ENCODE results near the gene KHSRP.

Gene KHSRP

GRCh38 chr19:6373096-6373812 is 51.4 kb downstream of the KHSRP start:
- peaks cover 6% of the 10 kb centered on the region for H3K36me3 ChIP-seq (ENCODE audit: control insufficient read depth, insufficient read depth, low read length)
- peak overlapping the region; percentile 78 for H3K4me3 ChIP-seq (replicated peaks; ENCODE audit: low read depth, low read length)
- DNase-seq (ENCODE audit: extremely low read depth, insufficient read length): peak; percentile 94
- H3K27me3 ChIP-seq (replicated peaks; ENCODE audit: control insufficient read depth, insufficient read depth, low read length): no peaks in the 10 kb centered on the region
- no peak for TF ChIP-seq CTCF (IDR thresholded peaks at IDR 0.05; ENCODE audit: insufficient read depth, low read length, poor library complexity, severe bottlenecking)

GRCh38 chr19:6372594-6373095 is 52.0 kb downstream of the KHSRP start, which contains the start of gene ALKBH7:
Gene ALKBH7 (plus strand): TSS chr19:6372794. CDS start chr19:6372821, 27 bp downstream.
- H3K27me3 ChIP-seq (replicated peaks; ENCODE audit: control insufficient read depth, insufficient read depth, low read length): no peaks in the 10 kb centered on the region
- H3K4me3 ChIP-seq (replicated peaks; ENCODE audit: low read depth, low read length): peak within 1 kb of the TSS; percentile 78
- TF ChIP-seq CTCF (IDR thresholded peaks at IDR 0.05; ENCODE audit: insufficient read depth, low read length, poor library complexity, severe bottlenecking): no peak
- peaks cover 6% of the 10 kb centered on the region for H3K36me3 ChIP-seq (ENCODE audit: control insufficient read depth, insufficient read depth, low read length)
- peak; percentile 92 for DNase-seq (ENCODE audit: extremely low read depth, insufficient read length)

GRCh38 chr19:6364353-6364752 is 60.3 kb downstream of the KHSRP start:
- no peak for TF ChIP-seq CTCF (IDR thresholded peaks at IDR 0.05; ENCODE audit: insufficient read depth, low read length, poor library complexity, severe bottlenecking)
- no peak for DNase-seq (ENCODE audit: extremely low read depth, insufficient read length)
- Histone ChIP-seq H3K36me3 (ENCODE audit: control insufficient read depth, insufficient read depth, low read length) (peaks cover 12% of the 10 kb centered on the region), H3K27me3 (replicated peaks; ENCODE audit: control insufficient read depth, insufficient read depth, low read length) (no peaks in the 10 kb centered on the region), H3K4me3 (replicated peaks; ENCODE audit: low read depth, low read length) (no peak overlapping the region)

All from GM06990 (cell line).